GM18502 (cell line): ENCODE results near the gene PCYT1A.
"Not testable (repeated sequence)": the region's sequence is repeated elsewhere in the genome, so short reads cannot be mapped to it uniquely, and the experiment has no call there.

Source experiments
- ATAC-seq: cut with Tn5 transposase; IDR thresholded peaks from one replicate; pipeline ENCODE4 v1.9.1; 2021; ENCODE audit warnings: mild to moderate bottlenecking; ENCODE audit not compliant: unreplicated experiment, poor library complexity

PCYT1A gene

DNA sequence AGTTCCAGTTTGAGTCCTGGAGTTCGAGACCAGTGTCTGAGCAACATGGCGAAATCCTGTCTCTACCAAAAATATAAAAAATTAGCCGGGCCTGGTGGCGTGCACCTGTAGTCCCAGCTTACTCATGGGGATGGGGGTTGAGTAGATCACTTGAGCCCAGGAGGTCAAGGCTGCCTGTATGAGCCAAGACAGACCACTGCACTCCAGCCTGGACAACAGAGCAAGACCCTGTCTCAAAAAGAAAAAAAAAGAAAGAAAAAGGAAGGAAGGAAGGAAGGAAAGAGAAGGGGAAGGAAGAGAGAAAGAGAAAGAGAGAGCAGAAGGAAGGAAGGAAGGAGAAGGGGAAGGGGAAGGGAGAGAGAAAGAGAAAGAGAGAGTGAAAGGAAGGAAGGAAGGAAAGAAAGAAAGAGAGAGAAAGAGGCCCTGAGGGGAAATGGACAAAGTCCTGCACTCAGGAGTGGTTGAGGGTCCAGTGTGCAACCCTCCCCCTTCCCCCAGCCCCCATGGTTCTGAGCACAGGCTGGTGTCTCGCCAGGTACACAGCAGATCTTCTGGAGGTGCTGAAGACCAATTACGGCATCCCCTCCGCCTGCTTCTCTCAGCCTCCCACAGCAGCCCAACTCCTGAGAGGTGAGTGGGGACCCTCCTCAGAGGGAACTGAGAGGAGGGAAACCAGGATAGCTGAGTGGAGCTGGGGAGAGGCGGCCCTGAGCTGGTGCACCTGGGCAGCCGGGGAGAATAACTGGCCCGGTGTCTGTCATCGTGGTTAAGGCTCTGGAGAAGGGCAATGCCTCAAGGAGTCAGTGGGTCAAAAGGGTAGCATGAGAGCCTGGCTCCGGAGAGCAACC, 70.0 kb downstream of the PCYT1A start:
- ATAC-seq: no peak

DNA sequence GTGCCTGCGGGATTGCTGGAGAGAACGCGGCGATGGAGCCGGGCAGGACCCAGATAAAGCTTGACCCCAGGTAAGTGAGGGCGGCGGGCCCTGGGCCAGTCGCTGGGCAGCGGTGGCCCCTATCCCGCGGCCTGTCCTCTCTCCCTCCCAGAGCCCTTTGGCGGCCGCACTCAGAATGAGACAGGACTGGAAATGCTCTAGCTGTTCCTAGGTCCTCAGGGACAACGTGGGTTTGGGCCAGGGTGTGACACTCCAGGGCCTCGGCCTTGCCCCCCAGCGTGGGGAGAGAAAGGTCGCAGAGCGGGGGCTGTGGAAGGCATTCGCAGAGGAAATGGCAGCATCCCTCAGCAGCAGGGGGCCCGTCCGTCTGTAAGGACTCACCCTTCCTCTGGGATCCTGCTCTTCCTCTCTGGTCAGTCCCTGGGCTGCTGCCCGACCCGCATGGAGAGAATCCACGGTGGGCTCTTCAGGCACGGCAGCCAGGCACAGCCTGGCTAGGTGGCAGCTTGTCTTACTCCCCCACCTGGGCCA, 70.8 kb downstream of the PCYT1A start:
- no peak for ATAC-seq

DNA sequence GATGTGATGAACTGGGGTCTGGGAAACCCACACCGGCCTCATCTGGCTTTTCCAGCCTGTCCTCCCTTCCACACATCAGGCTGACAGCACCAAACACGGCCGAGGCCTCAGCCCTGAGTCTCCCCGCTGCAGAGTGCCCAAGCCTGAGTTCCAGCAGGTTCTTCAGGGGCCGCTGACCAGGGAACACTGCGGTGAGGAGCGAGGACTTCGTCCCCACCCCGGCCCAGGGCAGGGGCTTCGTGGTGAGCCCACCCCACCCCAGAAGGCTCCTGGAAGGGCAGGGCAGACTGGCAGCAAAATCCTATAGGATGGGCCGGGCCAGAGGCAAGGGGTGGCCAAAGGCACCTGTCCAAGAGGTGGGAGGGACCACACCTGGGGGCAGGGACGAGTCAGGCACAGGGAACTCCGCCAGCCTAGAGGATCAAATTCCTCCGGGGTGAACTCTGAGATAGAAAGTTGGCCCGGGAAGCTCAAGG, 71.4 kb downstream of the PCYT1A start, which contains the start of gene SLC51A:
Gene SLC51A, plus strand, starts transcription at position 446 of the 476 bp plus-strand sequence. CDS start 179 bp downstream, outside the sequence.
- ATAC-seq: no peak

DNA sequence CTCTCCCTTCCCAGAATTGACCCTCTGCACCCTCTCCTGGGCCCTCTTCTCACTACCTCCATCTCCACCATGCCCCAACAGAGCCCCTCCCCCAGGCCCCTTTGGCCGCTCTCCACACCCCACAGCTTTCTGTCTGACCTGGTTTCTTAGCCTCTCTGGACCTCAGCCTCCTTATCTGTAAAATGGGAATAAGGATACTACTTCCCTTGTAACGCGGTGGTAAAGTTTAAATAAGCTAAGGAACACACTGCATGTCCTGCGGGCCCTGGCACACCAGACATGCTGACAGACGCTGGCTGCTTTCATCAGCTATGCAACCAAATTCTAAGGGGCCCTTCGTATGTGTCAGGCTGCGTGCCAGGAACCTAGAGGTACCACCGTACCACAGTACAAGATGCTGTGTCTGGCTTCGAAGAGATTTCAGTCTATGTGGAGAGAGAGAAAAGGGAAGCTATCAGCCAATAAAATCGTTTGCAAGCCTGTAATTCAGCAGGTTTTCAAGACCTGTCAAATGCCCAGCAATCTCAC, 72.0 kb downstream of the PCYT1A start:
- ATAC-seq: no peak

DNA sequence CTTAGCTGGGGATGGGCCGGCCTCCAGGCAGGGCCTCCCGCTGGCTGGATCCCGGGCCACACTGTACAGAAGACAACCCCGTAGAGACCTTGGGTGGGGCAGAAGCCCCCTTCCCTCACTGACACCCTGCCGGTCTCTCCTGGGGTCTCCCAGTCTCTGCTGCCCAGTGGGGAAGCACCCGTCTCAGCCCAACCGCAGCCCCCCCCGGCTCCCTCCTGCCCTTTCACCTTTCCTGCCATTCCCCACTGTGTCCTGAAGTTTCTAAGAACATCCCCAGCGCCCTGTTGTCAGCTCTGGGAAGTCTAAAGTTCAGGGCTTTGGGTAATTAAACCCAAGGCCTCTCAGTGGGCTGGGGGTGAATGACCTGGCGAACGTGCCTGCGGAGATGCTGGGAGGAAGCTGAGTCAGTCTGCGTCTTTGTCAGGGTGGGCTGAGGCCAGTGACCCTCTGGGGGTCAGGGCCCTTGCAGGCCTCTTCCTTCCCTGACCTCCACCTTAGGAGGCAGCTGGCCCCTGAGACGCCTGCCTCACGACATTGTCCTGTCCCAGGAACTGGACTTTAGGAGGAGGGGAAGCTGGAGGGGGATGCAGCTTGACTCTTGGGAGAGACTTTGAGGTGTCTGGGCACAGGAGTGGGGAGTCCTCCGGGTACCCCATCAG, 72.6 kb downstream of the PCYT1A start:
- ATAC-seq: no peak

DNA sequence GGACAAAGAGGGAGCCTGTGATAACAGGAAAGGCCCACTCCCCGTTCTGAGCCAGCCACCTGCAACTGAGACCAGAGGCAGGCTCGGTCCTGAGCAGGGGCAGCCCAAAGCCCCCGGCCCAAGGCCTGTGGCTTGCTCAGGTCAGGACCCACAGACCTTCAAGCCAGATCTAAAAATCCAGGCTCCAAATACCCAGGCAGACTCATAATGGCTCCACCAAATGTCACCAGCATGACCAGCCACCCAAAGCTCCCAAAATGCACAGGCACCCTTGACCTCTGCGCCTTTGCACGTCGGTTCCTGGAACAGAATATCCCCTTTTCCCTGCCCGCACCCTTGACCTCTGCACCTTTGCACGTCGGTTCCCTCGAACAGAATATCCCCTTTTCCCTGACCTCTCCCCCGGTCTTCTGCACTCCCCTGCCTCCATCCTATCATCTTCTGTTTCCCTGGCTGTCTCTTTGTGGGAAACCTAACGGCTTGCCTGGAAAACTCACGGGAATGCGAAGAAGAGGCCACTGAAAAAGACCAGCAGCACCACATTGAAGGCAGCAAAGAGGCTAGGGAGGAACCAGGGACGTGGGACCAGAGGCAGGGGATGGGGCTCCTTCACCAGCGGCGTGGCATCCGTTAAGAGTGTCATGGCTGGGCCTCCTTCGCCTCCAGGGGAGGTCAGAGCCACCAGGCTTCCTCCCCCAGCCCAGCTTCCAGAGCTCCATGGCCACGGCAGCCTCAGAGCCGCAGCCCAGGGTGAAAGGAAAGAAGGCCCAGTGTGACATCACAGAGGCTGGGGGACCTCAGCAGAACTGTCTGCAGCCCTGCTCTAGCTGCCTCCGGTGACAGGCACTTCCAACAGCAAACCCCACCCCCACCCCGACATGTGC, 76.6 kb downstream of the PCYT1A start, which contains the start of gene ZDHHC19:
Gene ZDHHC19, minus strand, starts transcription at position 728 of the 884 bp plus-strand sequence. Its CDS starts 85 bp downstream, at position 643.
- no peak for ATAC-seq

DNA sequence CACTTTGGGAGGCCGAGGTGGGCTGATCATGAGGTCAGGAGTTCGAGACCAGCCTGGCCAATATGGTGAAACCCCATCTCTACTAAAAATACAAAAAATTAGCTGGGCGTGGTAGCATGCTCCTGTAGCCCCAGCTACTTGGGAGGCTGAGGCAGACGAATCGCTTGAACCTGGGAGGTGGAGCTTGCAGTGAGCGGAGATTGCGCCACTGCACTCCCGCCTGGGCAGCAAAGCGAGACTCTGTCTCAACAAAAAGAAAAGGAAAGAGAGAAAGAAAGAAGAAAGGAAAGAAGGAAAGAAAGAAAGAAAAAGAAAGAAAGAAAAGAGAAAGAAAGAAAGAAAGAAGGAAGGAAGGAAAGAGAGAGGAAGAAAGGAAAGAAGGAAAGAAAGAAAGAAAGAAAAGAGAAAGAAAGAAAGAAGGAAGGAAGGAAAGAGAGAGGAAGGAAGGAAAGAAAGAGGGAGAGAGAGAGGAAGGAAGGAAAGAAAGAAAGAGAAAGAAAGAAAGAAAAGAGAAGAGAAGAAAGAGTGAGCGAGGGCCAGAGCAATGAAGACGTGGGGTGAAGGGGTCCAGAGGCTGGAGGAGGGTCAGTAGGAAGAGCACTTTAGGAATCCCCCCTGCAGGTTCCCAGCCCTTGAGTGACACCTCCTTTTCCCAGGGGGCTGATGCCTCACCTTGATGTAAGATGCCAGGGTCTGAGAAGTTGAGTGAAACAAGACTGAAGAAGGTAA, 77.4 kb downstream of the PCYT1A start:
- not testable (repeated sequence) for ATAC-seq

DNA sequence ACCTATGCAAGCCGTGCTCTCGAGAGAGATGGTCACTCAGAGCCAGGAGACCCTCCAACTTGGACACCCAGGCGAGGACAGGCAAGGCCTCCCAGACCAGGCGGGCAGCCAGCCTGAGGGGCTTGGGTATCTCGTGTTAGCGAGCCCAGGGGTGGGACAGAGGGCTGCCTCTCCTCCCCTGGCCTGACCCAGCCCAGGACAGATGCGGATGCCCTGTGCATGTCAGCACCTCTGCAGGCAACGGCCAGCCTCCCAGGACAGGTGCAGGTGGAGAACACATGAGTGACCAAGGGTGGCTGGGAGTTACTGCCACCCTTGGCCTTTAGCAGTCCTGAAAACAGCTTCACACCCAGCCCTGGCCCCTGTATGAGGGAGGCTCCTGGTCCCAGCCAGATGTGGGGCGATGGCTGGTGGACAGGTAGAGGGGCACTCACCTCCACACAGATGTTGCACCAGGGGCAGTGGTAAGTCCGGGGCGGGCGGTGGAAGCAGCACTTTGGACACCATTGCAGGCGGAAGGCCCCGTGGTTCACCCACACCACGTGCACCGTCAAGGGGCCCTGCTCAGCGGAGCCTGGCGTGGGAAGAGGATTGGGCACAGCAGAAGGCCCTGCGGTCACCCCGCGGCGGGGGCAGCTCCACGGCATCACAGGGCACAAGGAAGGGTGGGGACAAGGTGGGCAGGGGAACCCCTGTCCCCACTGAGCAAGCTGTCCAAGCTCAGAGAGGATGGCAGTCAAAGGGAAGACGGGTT, 78.4 kb downstream of the PCYT1A start:
- no peak for ATAC-seq

DNA sequence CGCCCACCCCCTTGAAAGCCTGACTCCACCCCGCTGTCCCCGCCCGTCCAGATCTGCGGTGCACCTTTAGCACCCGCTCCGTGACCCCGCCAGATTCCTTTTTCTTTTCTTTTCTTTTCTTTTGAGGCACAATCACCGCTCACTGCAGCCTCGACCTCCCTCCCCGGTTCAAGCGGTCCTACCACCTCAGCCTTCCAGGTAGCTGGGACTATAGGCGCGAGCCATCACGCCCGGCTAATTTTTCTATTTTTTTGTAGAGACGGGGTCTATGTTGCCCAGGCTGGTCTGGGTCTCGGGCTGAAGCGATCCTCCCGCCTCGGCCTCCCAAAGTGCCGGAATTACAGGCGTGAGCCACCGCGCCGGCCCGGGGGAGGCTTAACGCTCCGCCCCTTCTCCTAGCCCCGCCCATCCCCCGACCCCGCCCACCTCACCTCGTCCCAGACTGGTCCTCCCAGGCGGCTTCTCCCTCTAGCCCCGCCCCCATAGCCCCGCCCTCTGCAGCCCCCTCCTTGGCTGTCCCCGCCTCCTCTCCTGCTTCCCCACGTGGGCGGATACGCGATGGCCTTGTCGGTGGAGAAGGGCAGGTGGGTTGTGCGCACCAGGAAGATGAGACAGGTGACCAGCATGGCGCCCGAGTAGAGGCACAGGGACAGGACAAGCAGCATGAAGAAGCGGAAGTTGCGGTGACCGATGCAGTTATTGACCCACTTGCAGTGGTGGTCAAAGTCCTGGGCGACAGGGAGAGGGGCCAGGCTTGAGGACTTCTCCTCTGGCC, 79.5 kb downstream of the PCYT1A start:
- no peak for ATAC-seq

DNA sequence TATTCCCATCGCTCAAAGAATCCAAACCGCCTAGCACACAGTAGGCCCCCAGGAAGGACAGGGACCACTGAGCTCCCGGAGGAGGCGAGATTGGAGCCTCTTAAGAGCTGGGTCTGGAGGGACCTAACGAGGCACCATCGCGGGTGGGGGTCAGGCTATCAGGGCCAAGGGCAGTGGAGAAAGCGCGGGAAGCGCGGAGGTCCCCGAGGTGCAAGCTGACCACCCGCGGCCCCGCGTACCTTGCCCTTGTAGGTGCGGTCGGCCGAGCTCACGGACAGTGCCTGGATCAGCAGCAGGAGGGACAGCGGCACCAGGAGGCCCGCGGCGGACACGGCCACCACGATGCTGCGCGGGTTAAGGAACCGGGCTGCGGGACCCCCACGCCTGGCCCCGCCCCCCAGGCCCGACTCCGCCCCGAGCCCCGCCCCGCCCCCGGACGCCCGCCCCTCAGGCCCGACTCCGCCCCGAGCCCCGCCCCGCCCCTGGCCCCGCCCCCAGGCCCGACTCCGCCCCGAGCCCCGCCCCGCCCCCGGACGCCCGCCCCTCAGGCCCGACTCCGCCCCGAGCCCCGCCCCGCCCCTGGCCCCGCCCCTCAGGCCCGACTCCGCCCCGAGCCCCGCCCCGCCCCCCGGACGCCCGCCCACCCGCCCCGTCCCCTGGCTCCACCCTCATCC, 80.2 kb downstream of the PCYT1A start:
- no peak for ATAC-seq

DNA sequence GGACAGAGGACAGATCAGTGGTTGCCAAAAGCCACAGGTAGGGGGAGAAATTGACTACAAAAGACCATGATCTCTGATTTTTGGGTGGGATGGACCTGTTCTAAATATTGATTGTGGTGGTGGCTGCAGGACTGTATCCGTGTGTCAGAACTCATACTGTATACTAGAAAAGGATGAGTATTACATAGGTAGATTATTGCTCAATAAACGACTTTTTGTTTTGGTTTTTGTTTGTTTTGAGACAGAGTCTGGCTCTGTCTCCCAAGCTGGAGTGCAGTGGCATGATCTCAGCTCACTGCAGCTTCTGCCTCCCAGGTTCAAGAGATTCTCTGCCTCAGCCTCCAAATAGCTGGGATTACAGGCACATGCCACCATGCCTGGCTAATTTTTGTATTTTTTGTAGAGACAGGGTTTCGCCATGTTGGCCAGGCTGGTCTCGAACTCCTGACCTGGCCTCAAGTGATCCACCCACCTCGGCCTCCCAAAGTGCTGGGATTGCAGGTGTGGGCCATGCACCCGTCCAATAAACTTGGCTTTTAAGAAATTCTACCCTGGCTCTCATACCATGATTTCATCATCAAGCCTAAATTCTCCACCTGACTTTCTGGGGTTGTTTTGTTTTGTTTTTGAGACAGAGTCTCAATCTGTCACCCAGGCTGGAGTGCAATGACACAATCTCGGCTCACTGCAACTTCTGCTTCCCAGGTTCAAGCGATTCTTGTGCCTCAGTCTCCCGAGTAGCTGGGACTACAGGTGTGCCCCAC, 81.9 kb downstream of the PCYT1A start:
- not testable (repeated sequence) for ATAC-seq

DNA sequence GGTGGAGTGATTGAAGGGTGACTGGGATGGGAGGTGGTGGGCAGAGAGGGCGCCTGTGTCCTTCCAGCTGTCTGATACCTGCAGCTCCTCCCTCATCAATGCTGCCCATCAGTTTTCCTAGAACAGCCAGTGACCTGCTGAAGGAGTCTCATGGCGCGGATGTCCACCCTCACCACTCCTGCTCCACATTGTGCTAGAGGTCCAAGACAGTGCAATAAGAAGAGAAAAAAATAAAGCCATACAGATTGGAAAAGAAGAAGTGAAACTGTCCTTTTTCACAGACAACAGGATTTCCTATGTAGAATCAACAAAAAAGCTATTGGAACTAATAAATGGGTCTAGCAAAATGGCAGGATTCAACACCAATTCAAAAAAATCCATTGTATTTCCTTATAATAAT, 83.7 kb downstream of the PCYT1A start:
- ATAC-seq: no peak

DNA sequence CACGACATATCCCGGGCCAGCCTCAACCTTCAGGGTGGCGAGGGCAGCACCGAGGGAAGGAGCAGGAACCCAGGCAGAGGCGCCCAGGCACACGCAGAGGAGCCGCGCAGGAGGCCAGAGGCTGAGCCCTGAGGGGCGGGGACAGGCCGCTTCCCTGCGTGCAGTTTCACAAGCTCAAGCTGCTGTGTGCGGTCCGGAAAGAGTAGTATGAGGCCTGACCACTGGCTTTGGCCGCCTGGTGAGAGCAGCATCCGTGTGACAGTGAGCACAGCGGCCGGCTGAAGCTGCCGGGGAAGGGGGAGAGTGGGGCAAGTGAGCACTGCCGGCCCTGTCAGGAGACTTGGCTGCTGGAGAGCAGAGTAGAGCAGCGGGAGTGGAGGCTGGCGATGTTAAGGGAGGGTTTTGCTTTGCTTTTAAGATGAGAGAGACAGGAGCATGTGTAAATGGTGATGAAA, 85.0 kb downstream of the PCYT1A start:
- no peak for ATAC-seq

DNA sequence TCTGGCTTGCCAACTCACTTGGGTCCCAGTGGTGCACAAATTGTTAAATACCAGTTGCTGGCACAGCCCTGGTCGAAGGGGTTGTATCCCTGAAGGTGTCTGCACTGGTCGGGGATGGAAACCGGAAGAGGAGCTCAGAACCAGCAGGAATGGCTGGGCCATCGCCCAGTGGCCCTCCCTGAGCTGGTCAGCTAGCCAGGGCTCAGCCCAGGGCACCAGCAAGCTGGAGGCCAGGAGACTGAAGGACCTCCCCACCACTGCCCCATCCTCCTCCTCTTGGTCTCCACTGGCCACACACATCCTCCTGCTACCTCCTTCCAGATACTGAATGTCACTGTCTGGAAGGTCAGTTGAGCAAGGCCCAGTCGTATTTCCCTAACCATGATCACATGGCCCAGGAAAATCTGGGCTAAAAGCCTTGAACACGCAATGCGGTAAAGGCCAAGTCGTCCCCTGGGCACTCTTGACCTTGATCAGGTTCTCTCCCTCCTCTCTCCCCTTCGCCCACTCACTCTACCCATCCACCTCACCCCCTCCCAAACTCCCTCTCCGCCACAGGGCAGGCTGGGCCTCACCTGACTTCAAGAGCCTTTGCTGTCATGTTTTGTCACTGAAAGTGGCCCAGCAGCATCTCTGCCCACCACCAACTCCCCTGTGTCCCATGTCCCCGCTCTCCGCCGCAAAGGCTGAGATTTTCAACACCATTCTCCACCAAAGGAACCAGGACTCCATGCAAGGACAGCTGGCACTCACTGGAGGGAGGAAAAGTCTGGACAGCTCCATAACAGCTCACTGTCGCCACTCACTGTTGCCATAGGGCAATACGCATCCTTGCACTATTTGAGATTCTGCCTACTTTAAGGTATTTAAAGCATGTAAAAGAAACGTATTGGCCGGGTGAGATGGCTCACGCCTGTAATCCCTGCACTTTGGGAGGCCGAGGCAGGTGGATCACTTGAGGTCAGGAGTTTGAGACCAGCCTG, 88.5 kb downstream of the PCYT1A start:
- no peak for ATAC-seq

DNA sequence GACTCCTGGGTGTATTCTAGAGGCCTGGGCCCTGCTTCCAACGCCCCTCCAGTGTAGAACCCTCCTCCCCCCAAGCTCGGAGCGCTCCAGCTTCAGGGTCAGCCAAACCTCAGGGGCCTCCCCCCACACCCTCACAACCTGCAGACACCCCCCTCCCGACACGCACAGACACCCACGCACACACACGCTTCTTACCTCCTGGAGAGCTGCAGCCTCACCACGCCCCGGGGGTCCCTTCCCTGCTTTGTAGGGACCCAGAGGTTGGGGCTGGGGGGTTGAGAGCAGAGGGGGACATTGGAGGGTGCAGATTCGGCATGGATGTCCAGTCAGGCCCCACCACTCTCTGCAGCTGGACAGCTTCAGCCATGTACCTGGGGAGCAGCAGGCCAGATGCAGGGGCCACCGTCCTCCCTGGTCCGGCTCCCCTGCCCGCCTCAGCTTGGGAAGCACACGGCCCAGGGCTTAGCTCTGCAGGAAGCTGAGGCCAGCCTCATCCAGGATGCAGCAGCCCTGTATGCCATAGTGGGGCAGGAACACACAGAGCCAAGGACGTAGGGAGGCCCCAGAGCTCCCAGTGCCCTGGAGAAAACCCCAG, 89.3 kb downstream of the PCYT1A start:
- ATAC-seq: no peak
